Activated CD8-positive, alpha-beta memory T cell treated with anti-CD3 and anti-CD28 coated beads for 36 hours (primary cell): ENCODE data around the gene ACCSL. TPM values are rescaled to one million over a fixed set of nuclear protein-coding genes. Genes with fewer than 3 reads are reported as not detected.

Experiments
- CTCF ChIA-PET: fragments of 350-600 bp; sonication (Branson Sonifier 250); formaldehyde crosslinking; loops from one replicate; lab custom pipeline; 2021; ENCODE audit warnings: antibody characterized with exemption; lab: Charles Lee
- POLR2A ChIA-PET: fragments of 350-600 bp; sonication (Branson Sonifier 250); formaldehyde crosslinking; loops from one replicate; lab custom pipeline; 2021; ENCODE audit warnings: antibody characterized with exemption; lab: Charles Lee
- total RNA-seq, 2 experiments: library from RNA; stranded (reverse); gene quantifications; one replicate each; pipeline ENCODE4 v1.2.3, GENCODE V29; 2021

The ACCSL gene
- total RNA-seq, result not detected

DNA sequence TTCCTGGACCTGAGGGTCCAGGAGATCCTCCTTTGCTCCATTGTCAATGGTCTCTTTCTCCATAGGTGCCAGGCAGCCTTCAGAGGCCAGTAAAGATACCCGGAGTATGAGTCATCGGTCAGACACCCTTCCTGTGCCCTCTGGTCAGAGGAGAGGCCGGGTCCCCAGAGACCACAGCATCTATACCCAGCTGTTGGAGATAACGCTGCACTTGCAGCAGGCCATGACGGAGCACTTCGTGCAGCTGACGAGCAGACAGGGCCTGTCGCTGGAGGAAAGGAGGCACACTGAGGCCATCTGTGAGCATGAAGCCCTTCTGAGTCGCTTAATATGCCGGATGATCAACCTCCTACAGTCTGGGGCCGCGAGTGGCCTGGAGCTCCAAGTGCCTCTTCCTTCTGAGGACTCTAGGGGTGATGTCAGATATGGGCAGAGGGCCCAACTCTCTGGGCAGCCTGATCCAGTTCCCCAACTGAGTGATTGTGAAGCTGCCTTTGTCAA lies at the start of gene ACCSL:
ACCSL (plus strand) TSS at position 51 of the 501 bp plus-strand sequence; CDS start at position 107, 56 bp downstream.
- ChIA-PET POLR2A (no interaction called here), CTCF (no interaction called here)

DNA sequence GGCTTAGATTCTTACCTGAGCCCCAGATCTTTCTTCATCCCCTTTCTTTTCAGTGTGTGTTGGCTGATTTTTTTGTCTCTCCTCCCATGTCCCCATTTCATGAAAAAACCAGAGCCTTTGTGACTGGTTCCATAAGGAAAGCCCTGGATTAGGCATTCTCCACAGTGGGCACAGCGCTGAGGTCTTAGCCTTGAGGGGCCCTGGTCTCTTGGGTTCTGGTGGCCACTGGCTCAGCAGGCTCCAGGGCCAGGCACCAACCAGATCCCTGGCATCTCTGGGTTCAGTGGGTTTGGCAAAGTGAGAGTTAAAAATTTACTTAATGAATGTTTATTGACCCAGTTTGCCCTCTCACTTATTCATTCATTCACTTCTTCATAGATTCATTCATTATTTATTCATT lies 49.5 kb upstream of the ACCSL start:
- ChIA-PET CTCF (no interaction called here), POLR2A (no interaction called here)

DNA sequence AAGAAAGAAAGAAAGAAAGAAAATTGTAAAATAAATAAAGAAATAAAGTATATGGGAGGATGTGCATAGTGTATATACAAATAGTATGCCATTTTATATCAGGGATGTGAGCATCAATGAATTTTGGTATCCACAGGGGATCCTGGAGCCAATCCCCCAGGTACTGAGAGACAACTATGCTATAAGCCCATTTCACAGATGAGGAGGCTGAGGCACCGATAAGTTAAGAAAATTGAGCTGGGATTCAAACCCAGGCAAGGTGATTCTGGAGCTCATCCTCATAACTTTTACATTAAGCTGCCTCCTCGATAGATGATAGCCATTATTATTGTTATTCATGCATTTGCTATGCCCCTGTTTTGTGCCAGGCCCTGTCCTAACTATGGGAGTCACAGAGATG lies 47.0 kb upstream of the ACCSL start:
- ChIA-PET POLR2A (no interaction called here), CTCF (no interaction called here)

DNA sequence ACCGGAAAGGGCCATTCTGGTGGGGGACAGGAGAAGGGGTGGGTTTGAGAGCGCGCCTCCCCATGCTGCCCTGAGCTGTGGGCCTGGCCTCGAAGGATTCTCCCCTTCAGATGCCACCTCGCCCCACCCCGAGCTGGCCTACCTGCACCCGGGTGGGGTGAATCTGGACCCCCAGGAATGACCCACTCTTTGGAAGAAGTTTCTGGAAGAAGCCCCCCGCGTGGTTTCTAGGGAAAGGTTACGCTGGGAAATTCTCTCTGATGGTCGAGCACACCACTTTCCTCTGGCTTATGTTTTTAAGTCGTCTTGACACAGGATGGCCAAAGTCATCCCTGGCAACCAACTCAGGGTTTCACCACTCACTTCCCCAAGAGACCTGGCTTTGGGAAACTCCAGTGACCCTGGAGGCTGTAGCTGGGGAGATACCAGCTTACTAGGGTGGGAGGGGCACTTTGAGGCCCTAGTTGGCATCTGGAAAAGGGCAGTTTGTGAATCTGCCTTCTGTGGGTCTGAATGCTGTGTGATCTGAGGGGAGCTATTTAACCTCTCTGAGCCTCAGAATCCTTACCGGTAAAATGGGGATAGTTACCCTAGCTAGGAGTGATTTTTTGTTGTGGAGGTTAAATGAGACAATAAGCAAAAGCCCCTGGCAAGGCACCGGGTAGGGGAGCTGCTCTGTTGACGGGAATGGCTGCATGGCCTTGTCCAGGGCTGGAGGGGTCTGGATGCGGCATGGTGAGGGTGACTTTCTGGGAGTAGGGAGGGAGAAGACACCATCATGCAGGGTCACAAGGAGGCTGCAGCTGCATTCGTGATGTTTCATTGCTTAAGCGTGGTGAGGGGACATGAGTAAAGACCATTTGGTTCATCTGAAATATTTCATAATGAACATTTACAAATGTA lies 45.3 kb upstream of the ACCSL start:
- CTCF ChIA-PET, result no interaction called here

DNA sequence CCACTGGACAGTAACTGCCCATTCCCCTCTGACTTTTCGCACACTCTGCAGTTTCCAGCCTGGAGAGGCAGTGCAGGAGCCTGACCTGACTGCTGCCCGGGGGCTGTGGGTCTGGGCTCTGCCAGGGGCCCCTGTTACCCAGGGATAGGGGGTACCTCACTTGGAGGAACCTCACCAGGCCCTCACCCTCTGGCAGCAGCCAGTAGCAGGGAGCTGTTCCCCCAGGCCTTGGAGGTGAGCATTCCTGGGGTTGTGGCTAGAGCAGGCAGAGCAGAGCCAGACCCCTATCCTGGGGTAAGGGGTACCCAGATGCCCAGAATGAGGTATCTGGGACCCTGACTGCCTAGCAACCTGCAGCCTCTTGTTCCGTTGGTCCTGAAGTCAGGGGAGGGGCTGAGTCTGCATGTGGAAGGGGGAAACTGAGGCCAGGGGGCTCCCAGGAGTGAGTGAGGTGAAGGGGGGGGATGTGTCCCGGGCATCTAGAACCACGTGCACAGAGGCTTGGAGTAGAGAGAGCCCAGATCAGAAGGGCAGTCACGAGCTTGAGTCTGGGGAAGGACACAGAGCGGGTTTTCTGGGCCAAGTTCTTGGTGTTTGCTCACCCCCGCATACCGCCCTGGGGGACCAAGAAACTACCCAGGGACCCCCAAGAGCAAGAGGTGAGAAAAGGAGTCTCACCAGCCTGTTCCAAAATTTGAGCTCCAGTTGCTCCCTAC lies 43.9 kb upstream of the ACCSL start:
- CTCF ChIA-PET, result no interaction called here
- POLR2A ChIA-PET, result no interaction called here

More for the DNA sequence above, 45.3 kb upstream of the ACCSL start:
- POLR2A ChIA-PET, result no interaction called here

DNA sequence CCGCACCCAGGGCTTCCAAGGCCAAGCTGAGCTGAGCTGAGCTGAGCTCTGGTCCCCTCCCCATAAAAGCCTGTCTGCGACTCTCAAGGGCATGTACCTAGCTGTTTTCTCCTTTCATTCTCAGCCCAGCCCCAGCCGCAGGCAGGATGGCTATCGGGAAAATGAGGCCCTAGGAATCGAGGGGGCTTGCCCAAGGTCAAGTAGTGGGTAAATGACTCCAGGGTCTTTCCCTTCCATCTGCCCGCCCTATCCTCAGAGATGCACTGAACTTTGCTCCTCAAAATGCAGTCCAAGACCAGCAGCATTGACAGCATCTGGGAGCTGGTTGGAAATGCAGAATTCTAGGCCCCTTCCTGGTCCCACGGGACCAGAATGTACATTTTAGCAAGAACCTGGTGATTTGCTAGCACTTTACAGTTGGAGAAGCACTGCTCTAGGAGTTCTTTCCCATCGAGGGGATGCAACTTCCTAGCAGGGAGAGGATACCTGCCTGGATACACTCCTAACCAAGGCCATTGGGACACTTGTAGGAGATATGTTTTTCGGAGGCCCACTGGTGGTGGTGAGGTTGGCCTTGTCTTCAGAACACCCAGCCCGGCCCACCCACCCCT lies 43.2 kb upstream of the ACCSL start:
- ChIA-PET CTCF (interaction anchor here (1.2 kb wide), 1 partner anchor 60 kb away, joined by 3 read pairs; no protein-coding TSS in a partner anchor), POLR2A (no interaction called here)

DNA sequence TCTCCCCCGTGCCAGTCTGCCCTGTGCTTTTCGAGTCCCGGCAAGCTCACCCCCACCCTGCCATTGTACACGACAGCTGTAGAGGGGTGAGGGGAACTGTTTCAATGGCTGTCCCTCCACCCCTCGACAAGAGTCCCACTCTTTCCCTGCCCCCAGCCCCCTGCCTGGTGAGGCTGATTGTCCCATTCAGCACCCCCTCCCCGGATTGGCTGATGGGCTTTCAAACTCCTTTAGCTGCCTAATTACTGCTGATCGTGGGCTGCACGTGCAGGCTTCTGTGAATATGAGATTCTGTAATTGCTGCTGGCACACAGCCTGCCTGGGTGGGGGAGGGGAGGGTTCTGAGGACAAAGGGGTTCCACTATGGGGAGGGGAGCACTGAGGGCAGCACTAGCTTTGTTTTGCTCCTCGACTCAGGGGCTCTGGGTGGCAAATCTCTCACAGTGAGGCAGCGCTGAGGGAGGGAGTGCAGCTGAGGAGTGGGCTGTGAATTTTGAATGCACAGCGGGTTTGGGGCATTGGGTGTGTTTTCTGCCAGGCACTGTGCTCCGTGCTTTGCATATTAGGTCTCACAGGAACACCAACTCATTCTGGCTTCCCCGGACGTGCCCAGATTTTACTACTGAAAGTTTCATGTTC lies 42.6 kb upstream of the ACCSL start:
- ChIA-PET CTCF (interaction anchor here (1.2 kb wide), 1 partner anchor 60 kb away, joined by 3 read pairs; no protein-coding TSS in a partner anchor), POLR2A (no interaction called here)

DNA sequence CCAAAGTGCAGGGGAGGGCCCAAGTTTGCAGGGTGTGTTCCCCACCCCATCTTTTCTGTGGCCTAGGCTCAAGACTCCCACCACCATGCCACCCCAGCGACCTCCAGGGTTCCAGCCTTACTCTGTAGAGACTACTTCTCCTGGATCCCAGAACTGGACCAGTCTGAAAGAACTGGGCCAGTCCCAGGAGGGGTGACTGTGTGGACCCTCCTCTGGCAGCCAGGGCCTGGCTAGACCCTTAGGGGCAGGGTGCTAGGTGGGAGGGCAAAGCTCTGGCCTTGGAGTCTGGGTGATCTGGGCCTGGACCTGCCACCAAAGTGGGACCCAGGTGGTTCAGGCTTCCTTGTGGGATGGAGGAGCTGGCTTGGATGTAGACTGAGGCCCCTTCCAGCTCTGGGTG lies 41.8 kb upstream of the ACCSL start:
- CTCF ChIA-PET, result no interaction called here
- POLR2A ChIA-PET, result no interaction called here

DNA sequence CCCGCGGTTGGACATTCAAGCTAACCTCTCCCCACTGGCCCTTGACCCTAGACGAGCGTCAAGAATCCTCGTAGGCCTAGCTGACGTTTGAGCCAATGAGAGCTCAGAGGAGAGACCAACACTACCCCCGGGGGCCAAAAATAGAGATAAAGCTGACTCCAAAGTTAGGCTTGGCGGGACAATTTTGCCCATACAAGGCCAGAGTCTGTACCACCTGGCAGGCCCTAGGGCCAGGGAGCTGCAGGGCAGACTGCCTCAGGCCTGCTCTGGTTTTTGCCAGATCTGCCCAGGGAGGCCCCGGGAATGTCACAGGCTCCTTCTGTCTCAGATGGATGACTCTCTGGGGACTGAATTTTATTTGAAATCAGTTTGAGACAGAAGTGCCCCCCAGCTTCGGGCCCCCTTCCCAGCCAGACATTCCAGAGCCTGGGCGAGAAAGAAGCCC lies 40.8 kb upstream of the ACCSL start:
- CTCF ChIA-PET, result no interaction called here
- POLR2A ChIA-PET, result no interaction called here

DNA sequence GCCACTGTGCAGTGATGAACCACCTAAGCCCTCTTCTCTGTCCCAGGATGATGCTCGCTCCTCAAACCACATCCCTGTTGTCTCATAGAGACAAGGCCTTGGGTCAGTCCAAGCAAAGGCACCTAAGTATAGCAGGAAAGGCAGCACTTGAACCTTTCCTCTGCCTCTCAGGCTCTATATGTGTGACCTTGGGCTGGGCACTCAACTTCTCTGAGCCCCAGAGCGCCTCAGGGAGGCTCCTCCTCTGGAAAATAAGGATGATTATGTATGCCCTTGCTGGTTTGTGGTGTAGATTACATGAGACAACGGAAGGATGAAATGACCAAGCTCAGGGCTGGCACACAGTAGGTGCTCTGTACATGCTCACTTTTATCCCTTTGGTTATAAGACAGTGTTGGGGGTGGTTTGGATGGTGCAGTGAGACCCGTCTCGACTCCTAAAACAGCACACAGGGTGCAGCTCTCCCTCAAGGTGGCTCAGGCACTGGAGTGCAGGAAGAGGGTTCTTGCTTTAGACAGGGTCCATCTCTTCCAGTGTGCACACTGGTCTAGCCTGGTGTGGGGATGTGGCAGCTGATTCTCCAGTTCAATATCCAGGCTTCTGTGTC lies 40.2 kb upstream of the ACCSL start:
- ChIA-PET POLR2A (no interaction called here), CTCF (no interaction called here)

DNA sequence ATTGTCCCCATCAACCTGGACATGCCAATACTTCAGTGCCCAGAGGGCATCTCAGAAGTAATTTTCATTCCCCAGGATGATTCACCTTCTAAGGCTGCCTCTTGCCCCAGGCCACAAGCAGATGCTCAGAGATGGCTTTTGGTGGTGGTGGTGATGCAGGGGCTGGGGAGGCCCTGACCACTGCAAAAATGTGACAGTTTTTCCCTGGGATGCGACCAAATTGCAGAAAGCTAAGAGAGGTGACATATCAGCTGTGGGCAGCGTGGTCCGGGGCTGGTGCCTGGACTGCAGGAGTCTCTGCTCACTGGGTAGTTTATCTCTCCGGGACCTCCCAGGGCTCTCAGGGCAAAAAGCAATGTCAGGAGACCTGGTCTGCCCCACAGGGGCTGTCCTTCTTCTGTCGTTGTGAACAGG lies 39.7 kb upstream of the ACCSL start:
- ChIA-PET CTCF (no interaction called here), POLR2A (no interaction called here)

DNA sequence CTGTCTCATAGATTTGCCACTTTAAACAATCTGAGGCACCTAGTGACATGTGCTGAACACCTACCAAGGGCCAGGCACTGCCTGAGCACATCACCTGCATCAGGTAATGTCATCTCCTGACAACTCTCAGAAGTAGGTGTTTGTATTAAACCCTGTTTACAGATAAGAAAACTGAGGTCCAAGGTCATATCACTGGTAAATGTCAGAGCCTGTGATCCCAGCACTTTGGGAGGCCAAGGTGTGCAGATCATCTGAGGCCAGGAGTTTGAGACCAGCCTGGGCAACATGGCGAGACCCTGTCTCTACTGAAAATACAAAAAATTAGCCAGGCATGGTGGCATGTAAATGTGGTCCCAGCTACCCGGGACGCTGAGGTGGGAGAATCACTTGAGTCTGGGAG lies 39.1 kb upstream of the ACCSL start:
- ChIA-PET POLR2A (no interaction called here), CTCF (no interaction called here)

DNA sequence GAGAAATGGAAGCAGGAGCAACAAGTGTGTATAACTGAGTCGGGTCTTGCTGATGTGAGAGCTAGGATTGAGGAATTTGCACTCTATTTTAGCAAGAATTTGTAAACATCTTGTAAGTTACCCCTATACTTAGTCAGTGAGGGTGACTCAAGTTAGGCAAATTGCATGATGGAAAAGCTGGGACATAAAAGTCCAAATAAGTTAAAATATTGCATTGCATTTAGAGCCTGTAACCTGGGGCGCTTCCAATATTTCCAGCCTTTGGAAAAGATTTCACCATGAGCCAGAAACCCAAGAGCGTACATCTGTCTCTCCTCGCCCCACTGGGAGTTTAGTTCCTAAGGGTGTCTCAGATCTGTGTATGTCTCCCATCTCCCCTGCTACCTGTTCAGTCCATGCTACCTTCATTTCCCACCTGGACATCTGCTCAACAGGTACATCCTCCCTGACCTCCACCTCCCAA lies 37.0 kb upstream of the ACCSL start:
- POLR2A ChIA-PET, result no interaction called here
- CTCF ChIA-PET, result no interaction called here

DNA sequence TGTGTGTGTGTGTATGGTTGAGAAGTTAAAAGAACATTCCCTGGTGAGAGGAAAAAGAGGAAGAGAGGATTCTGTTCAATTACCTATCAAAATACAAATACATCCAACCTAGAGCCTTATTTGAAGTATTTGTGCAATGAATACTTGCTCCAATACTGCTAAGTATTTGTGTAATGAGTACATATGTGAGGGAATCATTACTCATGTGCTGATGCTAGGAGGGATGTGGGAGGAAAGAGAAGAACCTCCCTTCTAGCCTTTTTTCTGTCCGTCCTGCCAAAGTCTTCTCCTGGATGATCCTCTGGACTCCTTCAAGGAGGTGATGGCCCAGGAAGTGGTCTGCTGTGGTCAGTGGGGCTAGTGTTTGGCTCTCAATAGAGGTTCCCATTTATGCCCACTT lies 36.0 kb upstream of the ACCSL start:
- ChIA-PET CTCF (no interaction called here), POLR2A (no interaction called here)

DNA sequence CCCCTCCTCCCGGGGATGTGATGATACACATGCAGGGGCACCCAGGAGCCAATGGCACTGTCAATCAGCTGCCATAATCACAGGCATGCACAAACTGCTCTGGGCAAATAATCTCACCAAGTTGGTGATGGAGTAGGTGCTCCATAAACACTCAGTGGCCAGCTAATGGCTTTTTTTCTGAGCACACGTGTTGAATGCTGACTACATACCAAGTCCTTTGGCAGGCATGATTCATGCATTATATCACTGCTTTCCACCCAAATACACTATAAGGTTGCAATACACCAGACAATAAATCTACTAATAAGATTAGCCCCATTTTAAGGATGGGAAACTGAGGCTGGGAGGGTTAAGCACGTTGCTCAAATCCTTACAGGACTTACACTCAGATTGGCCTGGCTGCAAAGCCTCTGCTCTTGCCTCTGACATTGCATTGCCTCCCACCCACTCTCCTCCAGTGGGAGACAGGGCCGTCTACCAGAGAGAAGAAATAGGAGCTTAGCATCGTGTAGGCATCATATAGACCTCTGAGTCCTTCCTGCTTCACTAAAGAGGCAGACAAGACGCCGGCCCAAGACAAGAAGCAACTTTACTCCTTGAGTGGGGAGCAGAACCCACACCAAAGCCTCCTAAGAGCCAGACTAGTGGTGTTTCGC lies 32.7 kb upstream of the ACCSL start:
- POLR2A ChIA-PET, result no interaction called here
- CTCF ChIA-PET, result no interaction called here

DNA sequence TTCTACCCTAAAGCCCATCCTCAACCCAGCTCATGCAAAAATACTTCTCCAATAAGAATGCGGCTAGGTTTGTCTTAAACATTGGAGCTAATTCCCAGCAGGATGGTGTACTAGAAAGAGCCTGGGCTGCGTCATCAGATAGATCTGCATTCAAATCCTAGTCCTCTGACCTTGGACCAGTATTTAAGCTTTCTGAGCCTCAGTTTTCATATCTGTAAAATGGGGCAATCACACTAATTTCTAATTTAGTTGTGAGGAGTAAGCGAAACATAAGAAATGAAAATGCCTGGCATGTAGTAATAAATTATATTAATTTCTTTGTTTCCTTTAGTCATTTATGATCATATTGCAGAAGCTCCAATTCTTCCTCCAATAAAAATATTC lies 32.2 kb upstream of the ACCSL start:
- CTCF ChIA-PET, result no interaction called here

DNA sequence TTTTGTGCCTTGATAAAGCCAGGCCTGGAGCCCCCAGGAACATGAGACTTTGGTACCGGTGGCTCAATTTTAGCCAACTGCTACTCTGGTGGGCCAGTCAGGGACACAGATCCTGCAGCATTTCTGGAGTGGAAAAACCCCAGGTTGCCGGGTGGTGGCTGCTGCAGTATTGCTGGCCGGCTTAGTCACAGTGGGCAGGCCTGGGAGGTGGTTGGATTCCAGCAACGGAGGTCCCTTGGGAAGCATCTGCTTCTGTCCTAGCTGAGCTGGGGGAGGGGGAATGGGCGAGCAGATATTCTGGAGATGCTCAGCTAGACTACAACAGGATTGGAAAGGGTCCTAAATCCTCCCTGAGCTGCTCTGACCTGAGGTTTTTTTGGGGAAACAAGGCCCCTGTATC lies 31.6 kb upstream of the ACCSL start:
- POLR2A ChIA-PET, result no interaction called here
- CTCF ChIA-PET, result no interaction called here

More for the DNA sequence above, 32.2 kb upstream of the ACCSL start:
- POLR2A ChIA-PET, result no interaction called here

DNA sequence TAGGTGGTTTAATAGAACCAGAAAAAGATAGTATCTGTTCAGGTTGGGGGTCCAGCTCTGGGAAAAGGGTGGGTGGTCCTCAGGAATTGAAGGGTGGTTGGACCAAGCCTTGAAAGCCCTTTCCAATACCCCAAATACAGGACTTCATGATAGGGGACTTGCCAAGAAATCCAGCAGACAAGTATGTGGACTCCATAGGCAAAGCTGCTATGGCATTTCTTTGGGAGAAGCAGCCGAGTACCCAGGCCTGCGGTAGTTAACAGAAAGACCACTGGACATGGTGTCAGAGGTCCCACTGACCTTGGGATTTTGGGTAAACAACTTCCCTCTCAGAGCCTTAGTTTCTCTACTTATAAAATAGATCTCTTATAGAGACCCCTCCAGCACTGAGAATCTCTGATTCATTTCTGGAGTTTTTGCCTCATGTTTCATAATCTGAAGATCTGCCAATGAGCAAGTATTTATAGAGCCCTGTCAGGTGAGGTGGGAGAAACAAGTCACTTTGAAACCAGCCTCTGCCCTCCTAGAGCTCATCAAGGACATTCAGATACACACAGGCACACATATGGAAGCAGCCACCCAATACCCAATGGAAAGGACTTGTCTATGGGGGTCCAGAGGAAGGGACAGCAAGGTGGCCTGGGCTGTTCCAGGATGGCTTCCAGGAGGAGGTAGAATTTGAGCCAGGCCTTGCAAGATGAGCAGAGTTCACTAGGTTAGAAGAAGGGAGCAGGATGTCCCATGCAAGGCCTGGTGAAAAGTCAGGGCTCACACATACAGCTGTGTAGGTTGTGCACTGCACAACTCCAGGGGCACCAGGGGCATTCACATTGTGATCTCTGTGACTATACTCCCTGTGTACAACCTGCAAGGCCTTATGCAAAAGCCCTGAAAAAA lies 31.0 kb upstream of the ACCSL start:
- CTCF ChIA-PET, result no interaction called here
- POLR2A ChIA-PET, result no interaction called here
